LNCAP (cell line): ENCODE data around the gene ACRV1.
A peak's percentile ranks its signal among the peaks of the same experiment; 100 is the strongest.

Experiments used
- TF ChIP-seq, protein P1 (sequence below): fragments of 450-650 bp; IDR thresholded peaks from 2 replicates; pipeline ENCODE4 v1.5.1; 2017; ENCODE audit warnings: mild to moderate bottlenecking

ACRV1 gene

DNA sequence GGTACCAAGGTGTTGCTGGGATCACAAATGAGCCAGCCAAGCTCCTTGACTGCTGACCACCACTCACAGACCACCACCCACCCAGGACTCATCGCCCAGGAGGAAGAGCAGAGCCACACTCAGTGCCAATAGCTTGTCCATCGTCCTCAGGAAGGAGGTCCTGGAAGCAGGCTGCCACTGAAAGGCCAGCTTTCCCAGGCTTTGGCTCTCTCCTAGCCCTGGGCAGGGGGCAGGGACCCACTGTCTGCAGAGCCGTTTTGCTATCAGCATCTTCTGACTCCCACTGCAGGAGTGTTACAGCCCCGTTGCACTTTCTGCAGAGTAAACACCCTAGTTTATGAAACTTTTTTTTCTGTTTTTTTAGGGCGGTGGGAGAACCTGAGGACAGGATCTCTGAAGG lies 12.2 kb upstream of the ACRV1 start:
- TF ChIP-seq, protein P1, sequence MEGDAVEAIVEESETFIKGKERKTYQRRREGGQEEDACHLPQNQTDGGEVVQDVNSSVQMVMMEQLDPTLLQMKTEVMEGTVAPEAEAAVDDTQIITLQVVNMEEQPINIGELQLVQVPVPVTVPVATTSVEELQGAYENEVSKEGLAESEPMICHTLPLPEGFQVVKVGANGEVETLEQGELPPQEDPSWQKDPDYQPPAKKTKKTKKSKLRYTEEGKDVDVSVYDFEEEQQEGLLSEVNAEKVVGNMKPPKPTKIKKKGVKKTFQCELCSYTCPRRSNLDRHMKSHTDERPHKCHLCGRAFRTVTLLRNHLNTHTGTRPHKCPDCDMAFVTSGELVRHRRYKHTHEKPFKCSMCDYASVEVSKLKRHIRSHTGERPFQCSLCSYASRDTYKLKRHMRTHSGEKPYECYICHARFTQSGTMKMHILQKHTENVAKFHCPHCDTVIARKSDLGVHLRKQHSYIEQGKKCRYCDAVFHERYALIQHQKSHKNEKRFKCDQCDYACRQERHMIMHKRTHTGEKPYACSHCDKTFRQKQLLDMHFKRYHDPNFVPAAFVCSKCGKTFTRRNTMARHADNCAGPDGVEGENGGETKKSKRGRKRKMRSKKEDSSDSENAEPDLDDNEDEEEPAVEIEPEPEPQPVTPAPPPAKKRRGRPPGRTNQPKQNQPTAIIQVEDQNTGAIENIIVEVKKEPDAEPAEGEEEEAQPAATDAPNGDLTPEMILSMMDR: no peak

DNA sequence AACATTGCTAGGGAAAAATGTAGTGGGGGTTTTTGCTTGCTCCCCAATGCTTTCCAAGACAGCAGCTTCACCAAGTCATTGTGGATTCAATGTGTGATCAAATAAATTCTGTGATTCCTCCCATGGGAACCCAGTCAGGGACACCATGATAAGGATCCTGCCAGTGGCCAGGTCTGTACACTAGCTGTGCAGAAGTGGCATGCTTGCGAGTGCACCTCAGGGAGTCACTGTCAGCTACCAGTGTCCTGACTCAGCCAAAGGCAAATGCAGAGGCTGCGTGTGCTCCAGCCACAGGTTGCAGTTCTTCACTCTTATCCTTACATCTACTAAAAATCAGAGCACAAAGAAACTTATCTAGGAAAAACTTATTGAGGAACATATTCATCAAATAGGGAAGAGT lies 9.4 kb upstream of the ACRV1 start:
- TF ChIP-seq, protein P1: no peak

GRCh38 chr11:125689274-125689859 lies 8.7 kb upstream of the ACRV1 start:
- TF ChIP-seq, protein P1: no peak

DNA sequence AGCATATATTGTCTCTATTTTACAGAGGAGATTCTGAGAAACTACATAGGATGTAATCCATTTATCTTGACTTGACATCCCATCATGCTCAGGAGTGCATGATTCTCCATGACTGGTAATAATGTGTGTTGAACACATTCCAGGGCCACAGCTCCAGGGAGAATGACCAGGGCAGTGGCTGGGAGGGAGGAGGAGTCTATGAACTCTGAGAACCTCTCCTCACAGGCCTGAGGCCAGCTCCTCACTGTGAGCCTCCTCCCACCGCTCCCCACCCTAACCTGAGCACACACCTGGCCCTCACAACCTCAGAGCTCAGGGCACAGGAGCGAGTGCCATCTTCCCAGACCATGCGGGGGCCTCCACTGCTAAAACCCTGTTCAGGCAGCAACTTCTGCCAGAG lies 8.0 kb upstream of the ACRV1 start:
- TF ChIP-seq, protein P1: no peak

GRCh38 chr11:125688066-125688465 lies 7.4 kb upstream of the ACRV1 start:
- TF ChIP-seq, protein P1: no peak

DNA sequence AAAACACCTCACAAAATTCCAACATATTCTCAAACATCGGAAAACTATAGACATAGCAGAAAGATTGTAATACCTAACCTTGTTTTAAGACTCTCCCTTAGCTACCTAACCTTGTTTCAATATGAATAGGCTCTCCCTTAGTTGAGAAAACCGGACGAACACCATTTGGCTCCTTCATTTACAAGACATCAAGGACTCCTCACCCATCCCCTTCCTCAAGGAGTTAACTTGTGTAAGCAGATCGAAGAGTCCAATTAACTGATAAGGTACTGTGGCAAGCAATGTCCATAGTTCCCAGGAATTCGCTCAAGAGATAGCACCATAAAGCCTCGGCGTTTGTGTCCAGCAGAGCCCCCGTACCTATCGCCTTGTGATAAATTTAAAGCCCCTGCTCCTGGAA lies 4.6 kb upstream of the ACRV1 start:
- TF ChIP-seq, protein P1: no peak

DNA sequence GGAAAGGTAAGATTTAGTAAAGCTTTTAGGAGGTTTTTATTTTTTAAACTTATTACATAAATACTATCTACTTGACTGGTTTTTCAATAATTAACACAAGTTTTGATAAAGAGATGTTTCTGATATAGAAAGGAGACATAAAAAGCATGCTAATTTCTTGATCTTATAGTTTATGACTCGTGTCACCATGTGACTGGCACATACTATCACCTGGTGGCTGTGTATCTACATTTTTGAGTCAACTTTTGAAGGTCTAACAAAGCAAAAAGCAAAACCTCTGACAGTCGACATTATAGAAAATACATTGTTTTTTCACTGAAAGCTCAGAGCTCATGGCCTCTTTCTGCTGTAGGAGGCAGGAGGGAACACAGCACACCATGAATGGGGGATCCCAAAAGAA lies 810 bp downstream of the ACRV1 start:
- TF ChIP-seq, protein P1: no peak

GRCh38 chr11:125679397-125679796 lies 1.2 kb downstream of the ACRV1 start:
- TF ChIP-seq, protein P1: peak; percentile 53
